SK-N-SH treated with all-trans-retinoic acid at 6 μM for 48 hours (cell line): ENCODE data around the gene DGKG.

Experiments used
- ATAC-seq: fragments of 200-7000 bp; cut with Tn5 transposase; 3 replicates; pipeline ENCODE4 v1.9.1; 2020; ENCODE audit warnings: mild to moderate bottlenecking, moderate library complexity
- ARNTL ChIP-seq: fragments of 450-650 bp; formaldehyde crosslinking; IDR thresholded peaks from 2 replicates; pipeline ENCODE4 v1.5.0; 2020; ENCODE audit warnings: low read depth, mild to moderate bottlenecking, moderate library complexity, borderline replicate concordance
- BACH2 ChIP-seq: fragments of 250-450 bp; sonication (Bioruptor Pico); IDR thresholded peaks from 2 replicates; pipeline ENCODE4 v1.9.0; 2021; ENCODE audit warnings: mild to moderate bottlenecking, borderline replicate concordance
- CREB5 ChIP-seq: fragments of 250-450 bp; sonication (Bioruptor Pico); IDR thresholded peaks from 2 replicates; pipeline ENCODE4 v1.5.1; 2020; ENCODE audit warnings: low read depth, mild to moderate bottlenecking, moderate library complexity
- ESRRG ChIP-seq: fragments of 250-450 bp; sonication (Bioruptor Pico); IDR thresholded peaks from 2 replicates; pipeline ENCODE4 v1.6.1; 2021; ENCODE audit warnings: mild to moderate bottlenecking
- GLIS3 ChIP-seq: fragments of 250-450 bp; sonication (Bioruptor Pico); IDR thresholded peaks from 2 replicates; pipeline ENCODE4 v1.5.0; 2020; ENCODE audit warnings: mild to moderate bottlenecking, moderate library complexity
- ISL1 ChIP-seq: fragments of 250-450 bp; sonication (Bioruptor Pico); IDR thresholded peaks from 2 replicates; pipeline ENCODE4 v2.1.2; 2022; ENCODE audit warnings: mild to moderate bottlenecking, moderate library complexity
- OSR1 ChIP-seq: fragments of 250-450 bp; sonication (Bioruptor Pico); IDR thresholded peaks from 2 replicates; pipeline ENCODE4 v1.8.0; 2022; ENCODE audit warnings: moderate library complexity, mild to moderate bottlenecking, inconsistent platforms
- POU6F1 ChIP-seq: fragments of 250-450 bp; sonication (Bioruptor Pico); IDR thresholded peaks from 2 replicates; pipeline ENCODE4 v1.8.0; 2021; ENCODE audit warnings: low read depth, mild to moderate bottlenecking, moderate library complexity, borderline replicate concordance
- PPARA ChIP-seq: fragments of 250-450 bp; sonication (Bioruptor Pico); IDR thresholded peaks from 2 replicates; pipeline ENCODE4 v1.5.0; 2020; ENCODE audit warnings: mild to moderate bottlenecking, borderline replicate concordance
- RARB ChIP-seq: fragments of 250-450 bp; sonication (Bioruptor Pico); IDR thresholded peaks from 2 replicates; pipeline ENCODE4 v1.8.0; 2021; ENCODE audit warnings: mild to moderate bottlenecking, moderate library complexity
- SNAI2 ChIP-seq: fragments of 250-450 bp; sonication (Bioruptor Pico); IDR thresholded peaks from 2 replicates; pipeline ENCODE4 v1.5.0; 2020; ENCODE audit warnings: mild to moderate bottlenecking, moderate library complexity
- TOX ChIP-seq: fragments of 250-450 bp; sonication (Bioruptor Pico); IDR thresholded peaks from 2 replicates; pipeline ENCODE4 v1.8.0; 2021; ENCODE audit warnings: mild to moderate bottlenecking, moderate library complexity, borderline replicate concordance
- TSHZ2 ChIP-seq: fragments of 250-450 bp; sonication (Bioruptor Pico); IDR thresholded peaks from 2 replicates; pipeline ENCODE4 v1.5.0; 2020; ENCODE audit warnings: mild to moderate bottlenecking, moderate library complexity
- ZFP3 ChIP-seq: fragments of 250-450 bp; sonication (Bioruptor Pico); IDR thresholded peaks from 2 replicates; pipeline ENCODE4 v1.5.0; 2020; ENCODE audit warnings: mild to moderate bottlenecking, moderate library complexity
- ZFP30 ChIP-seq: fragments of 450-650 bp; formaldehyde crosslinking; IDR thresholded peaks from 2 replicates; pipeline ENCODE4 v1.5.0; 2022; ENCODE audit warnings: mild to moderate bottlenecking, moderate library complexity
- ZNF565 ChIP-seq: fragments of 450-650 bp; formaldehyde crosslinking; conservative IDR thresholded peaks from 2 replicates; pipeline ENCODE4 v1.5.0; 2020; ENCODE audit warnings: low read depth, mild to moderate bottlenecking, moderate library complexity
- ZNF70 ChIP-seq: fragments of 450-650 bp; formaldehyde crosslinking; IDR thresholded peaks from 2 replicates; pipeline ENCODE4 v1.5.0; 2020; ENCODE audit warnings: mild to moderate bottlenecking, moderate library complexity

DGKG gene

GRCh38 chr3:186273586-186273985 lies 88.4 kb downstream of the DGKG start (continued):
- TF ChIP-seq TSHZ2 (CRISPR knock-in tag) (no peak), PPARA (no peak), ARNTL (no peak), POU6F1 (CRISPR knock-in tag) (no peak), SNAI2 (CRISPR knock-in tag) (no peak), ZNF70 (CRISPR knock-in tag) (no peak), TOX (CRISPR knock-in tag) (no peak), ZFP30 (CRISPR knock-in tag) (no peak)

GRCh38 chr3:186270701-186271100 lies 91.3 kb downstream of the DGKG start:
- no peak for ATAC-seq
- TF ChIP-seq SNAI2 (CRISPR knock-in tag) (no peak), ZFP3 (CRISPR knock-in tag) (no peak), RARB (no peak)

- no peak for TF ChIP-seq GLIS3 (CRISPR knock-in tag)
- TF ChIP-seq PPARA: no peak
- TF ChIP-seq BACH2 (CRISPR knock-in tag): no peak
- no peak for TF ChIP-seq TSHZ2 (CRISPR knock-in tag)
- TF ChIP-seq OSR1 (CRISPR knock-in tag): no peak
- TF ChIP-seq ARNTL: no peak
- TF ChIP-seq ESRRG (CRISPR knock-in tag): no peak
- no peak for TF ChIP-seq ZNF565 (CRISPR knock-in tag)
- no peak for TF ChIP-seq POU6F1 (CRISPR knock-in tag)
- TF ChIP-seq ISL1: no peak
- TF ChIP-seq TOX (CRISPR knock-in tag): no peak
- TF ChIP-seq ZFP3 (CRISPR knock-in tag): no peak
- TF ChIP-seq SNAI2 (CRISPR knock-in tag): no peak
- TF ChIP-seq CREB5 (CRISPR knock-in tag): no peak
- ATAC-seq: peak; percentile 67
These were observed 93.2 kb downstream of the DGKG start for GRCh38 chr3:186268616-186269448.
